ENCODE results near the gene BICDL1.

DNA sequence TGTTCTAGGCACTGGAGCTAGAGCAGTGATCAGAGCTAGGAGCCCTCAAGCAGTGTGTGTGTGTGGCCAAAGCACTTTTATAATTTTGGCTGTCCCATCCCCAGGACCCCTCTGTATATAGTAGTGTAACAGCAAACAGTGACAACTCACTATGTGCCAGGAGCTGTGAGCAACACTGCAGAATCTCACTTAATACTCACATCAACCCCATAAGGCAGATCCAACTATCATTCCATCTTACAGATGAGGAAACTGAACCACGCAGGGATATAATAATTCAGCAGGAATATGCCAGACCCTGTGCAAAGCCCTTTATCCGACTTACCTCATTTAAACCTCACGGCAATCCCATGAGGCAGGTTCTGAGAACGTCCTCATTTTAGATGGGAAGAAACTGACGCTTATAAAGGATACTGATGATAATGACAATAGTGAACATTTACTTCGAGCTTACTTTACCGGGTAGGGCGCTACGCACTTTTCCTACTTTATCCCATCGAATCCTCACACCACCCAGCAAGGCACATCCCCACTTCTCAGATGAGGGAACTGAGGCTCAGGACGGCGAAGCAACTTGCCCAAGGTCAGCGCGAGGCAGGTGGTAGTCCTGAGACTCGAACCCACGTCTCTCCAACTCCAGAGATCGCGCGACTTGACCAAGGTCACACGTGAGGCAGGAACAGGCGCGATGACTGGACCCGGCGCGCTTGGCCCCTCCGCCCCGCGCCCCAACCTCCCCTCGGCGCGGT lies 126.8 kb downstream of the BICDL1 start:
- TF ChIP-seq, protein P1, sequence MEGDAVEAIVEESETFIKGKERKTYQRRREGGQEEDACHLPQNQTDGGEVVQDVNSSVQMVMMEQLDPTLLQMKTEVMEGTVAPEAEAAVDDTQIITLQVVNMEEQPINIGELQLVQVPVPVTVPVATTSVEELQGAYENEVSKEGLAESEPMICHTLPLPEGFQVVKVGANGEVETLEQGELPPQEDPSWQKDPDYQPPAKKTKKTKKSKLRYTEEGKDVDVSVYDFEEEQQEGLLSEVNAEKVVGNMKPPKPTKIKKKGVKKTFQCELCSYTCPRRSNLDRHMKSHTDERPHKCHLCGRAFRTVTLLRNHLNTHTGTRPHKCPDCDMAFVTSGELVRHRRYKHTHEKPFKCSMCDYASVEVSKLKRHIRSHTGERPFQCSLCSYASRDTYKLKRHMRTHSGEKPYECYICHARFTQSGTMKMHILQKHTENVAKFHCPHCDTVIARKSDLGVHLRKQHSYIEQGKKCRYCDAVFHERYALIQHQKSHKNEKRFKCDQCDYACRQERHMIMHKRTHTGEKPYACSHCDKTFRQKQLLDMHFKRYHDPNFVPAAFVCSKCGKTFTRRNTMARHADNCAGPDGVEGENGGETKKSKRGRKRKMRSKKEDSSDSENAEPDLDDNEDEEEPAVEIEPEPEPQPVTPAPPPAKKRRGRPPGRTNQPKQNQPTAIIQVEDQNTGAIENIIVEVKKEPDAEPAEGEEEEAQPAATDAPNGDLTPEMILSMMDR (conservative IDR thresholded peaks at IDR 0.05 in 1 of 2, IDR thresholded peaks at IDR 0.05 in 1 of 2; ENCODE audit: low read depth in 1 of 2, low read length in 2 of 2), result no peak
- no peak for TF ChIP-seq EZH2 (IDR thresholded peaks at IDR 0.05; ENCODE audit: low read length, missing control alignments)
